K562 (cell line): ENCODE results near the gene RFX7. TPM values are rescaled to one million over a fixed set of nuclear protein-coding genes. Genes with fewer than 3 reads are reported as not detected.

Experiments
- ATAC-seq: fragments of 200-7000 bp; cut with Tn5 transposase; 3 replicates; pipeline ENCODE4 v1.9.1; 2020; ENCODE audit warnings: moderate library complexity
- BruUV-seq: library from RNA; stranded (reverse); fragments of 400-500 nt; replicated peaks from 2 replicates; lab custom pipeline; 2021; lab: Mats Ljungman, UMichigan
- CTCF ChIA-PET: fragments of 300-600 bp; formaldehyde crosslinking; extraction: SDS; loops from one replicate; lab custom pipeline; 2021; ENCODE audit warnings: low intra/inter-chr PET ratio; lab: Yijun Ruan, JAX
- POLR2A ChIA-PET: fragments of 300-600, 350-650 bp; sonication (Branson Sonifier 250); formaldehyde crosslinking; extraction: SDS; loops from one replicate; lab custom pipeline; 2021; ENCODE audit warnings: antibody characterized with exemption, inconsistent platforms; lab: Yijun Ruan, JAX
- DNase-seq, 4 experiments: peaks; one replicate each; pipeline versions ENCODE4 v3.0.0 to v3.0.0-alpha.2; 2011 to 2018; ENCODE audit warnings: low spot score in 3 of 4, mixed read lengths in 3 of 4; ENCODE audit errors: extremely low read depth in 1 of 4
- FAIRE-seq: peaks from 2 replicates; lab custom pipeline; 2011; peaks lifted over from hg19 to GRCh38; lab: Jason Lieb, UNC
- H2AFZ ChIP-seq: 2 replicates; pipeline ENCODE4 v1.6.0; 2011; ENCODE audit warnings: low read depth, low read length, control low read depth, inconsistent platforms
- H3K27ac ChIP-seq: fragments of 200-600 bp; 3 replicates; pipeline ENCODE4 v1.8.0; 2011; ENCODE audit warnings: low read depth, mild to moderate bottlenecking, control low read depth, inconsistent platforms, low read length, moderate library complexity, mixed read lengths; ENCODE audit errors: extremely low read depth
- H3K27me3 ChIP-seq, 2 experiments: fragments of 300-600 bp in 1 of 2; 2 replicates in 1 of 2; 3 replicates in 1 of 2; pipeline versions ENCODE4 v1.6.0 to v1.8.0; 2011; ENCODE audit warnings: inconsistent platforms in 2 of 2, low read length in 2 of 2, mild to moderate bottlenecking in 1 of 2, mixed read lengths in 1 of 2, moderate library complexity in 1 of 2; ENCODE audit not compliant: control insufficient read depth in 2 of 2, insufficient read depth in 2 of 2
- H3K36me3 ChIP-seq: fragments of 300-600 bp; 3 replicates; pipeline ENCODE4 v1.8.0; 2011; ENCODE audit warnings: mild to moderate bottlenecking, low read length, inconsistent platforms; ENCODE audit not compliant: control insufficient read depth, insufficient read depth
- H3K4me1 ChIP-seq, 2 experiments: fragments of 200-600 bp in 1 of 2; replicated peaks in 1 of 2; 2 replicates in 1 of 2; 3 replicates in 1 of 2; pipeline versions ENCODE4 v1.5.1 to v1.8.0; 2011; ENCODE audit warnings: inconsistent platforms in 2 of 2, low read length in 2 of 2, mild to moderate bottlenecking in 1 of 2, mixed read lengths in 1 of 2, moderate library complexity in 1 of 2; ENCODE audit not compliant: control insufficient read depth in 2 of 2, insufficient read depth in 2 of 2
- H3K4me2 ChIP-seq: 2 replicates; pipeline ENCODE4 v1.6.1; 2011; ENCODE audit warnings: low read length, control low read depth, inconsistent platforms, mixed read lengths; ENCODE audit not compliant: insufficient read depth
- H3K4me3 ChIP-seq: fragments of 200-600 bp; sonication (generic), shearing (Covaris generic); 2 replicates; pipeline ENCODE4 v1.5.1; 2016; ENCODE audit warnings: control low read depth, inconsistent platforms
- H3K79me2 ChIP-seq: fragments of 200-600 bp; 3 replicates; pipeline ENCODE4 v1.8.0; 2011; ENCODE audit warnings: low read length, inconsistent platforms; ENCODE audit not compliant: control insufficient read depth, insufficient read depth
- H3K9ac ChIP-seq, 2 experiments: 2 replicates each; pipeline versions ENCODE4 v1.6.0 to v1.6.1; 2011; ENCODE audit warnings: low read depth in 2 of 2, low read length in 2 of 2, control low read depth in 1 of 2, inconsistent platforms in 1 of 2, mild to moderate bottlenecking in 1 of 2, mixed read lengths in 1 of 2; ENCODE audit not compliant: insufficient read depth in 1 of 2
- H3K9me1 ChIP-seq: one replicate; pipeline ENCODE4 v1.6.0; 2011; ENCODE audit warnings: inconsistent platforms, mild to moderate bottlenecking, low read length, moderate library complexity; ENCODE audit not compliant: control insufficient read depth, insufficient read depth
- H3K9me3 ChIP-seq: replicated peaks from 2 replicates; pipeline ENCODE4 v1.5.1; 2011; ENCODE audit warnings: low read depth, low read length, inconsistent platforms; ENCODE audit not compliant: control insufficient read depth, insufficient read depth
- H4K20me1 ChIP-seq: replicated peaks from 2 replicates; pipeline ENCODE4 v1.6.1; 2011; ENCODE audit warnings: low read length, inconsistent platforms, mixed read lengths; ENCODE audit not compliant: control insufficient read depth, insufficient read depth
- EHMT2 ChIP-seq: fragments of 450-650 bp; IDR thresholded peaks from 2 replicates; pipeline ENCODE4 v1.6.1; 2018; ENCODE audit warnings: antibody characterized with exemption
- SMARCA4 ChIP-seq: fragments of 450-650 bp; IDR thresholded peaks from 2 replicates; pipeline ENCODE4 v1.6.1; 2016
- TSC22D4 ChIP-seq: fragments of 450-650 bp; IDR thresholded peaks from 2 replicates; pipeline ENCODE4 v1.6.1; 2016; ENCODE audit warnings: missing genetic modification characterization, missing biosample characterization, control low read depth
- WGBS: fragments of 100-300 bp; shearing (Covaris generic); methylation state at CpG from one replicate; pipeline ENCODE4 v1.1.6; 2016; ENCODE audit warnings: low coverage, mixed read lengths; ENCODE audit not compliant: insufficient coverage; ENCODE audit errors: missing lambda C conversion rate; 5-methylcytosine and 5-hydroxymethylcytosine counted together
- in situ Hi-C: fragments of 300-500 bp; cut with MboI; formaldehyde crosslinking; loops from 4 replicates; pipeline ENCODE4 v1.15.0; 2018; ENCODE audit warnings: inconsistent platforms, mixed read lengths
- intact Hi-C: fragments of 100-400 bp; cut with micrococcal nuclease; formaldehyde crosslinking; loops from 2 replicates; pipeline ENCODE4 v1.14.2; 2022
- polyA plus RNA-seq, 8 experiments: library from polyadenylated mRNA; depleted of rRNA in 4 of 8; stranded (reverse) in 5 of 8; unstranded in 3 of 8; fragments of >200 nt; fragmentation: Nextera tagmentation in 2 of 8; fragmentation: Illumina TruSeq in 1 of 8; extraction: Ambion mirVana in 2 of 8; extraction: Trizol in 1 of 8; gene quantifications; 2 replicates each; pipeline versions ENCODE4 v1.2.1 to v1.2.3, GENCODE V29; 2011 to 2014; ENCODE audit warnings: inconsistent platforms in 1 of 8, missing spikeins in 1 of 8
- total RNA-seq, 7 experiments: library from RNA; depleted of rRNA in 6 of 7; stranded (reverse); fragments of >200 nt in 6 of 7; fragmentation: Illumina TruSeq in 2 of 7; extraction: Trizol in 2 of 7; gene quantifications; 2 replicates each; pipeline versions ENCODE4 v1.2.1 to v1.2.3, GENCODE V29; 2011 to 2021; ENCODE audit warnings: low replicate concordance in 1 of 7
- TF ChIP-seq, protein P1 (sequence below), 3 experiments: IDR thresholded peaks in 2 of 3; conservative IDR thresholded peaks in 1 of 3; 2 replicates each; pipeline ENCODE4 v1.5.1; 2011 to 2012; ENCODE audit warnings: low read length in 3 of 3, mild to moderate bottlenecking in 3 of 3, control low read depth in 2 of 3, improper control_type of control experiment in 1 of 3, inconsistent platforms in 1 of 3, low read depth in 1 of 3, mixed read lengths in 1 of 3, moderate library complexity in 1 of 3; ENCODE audit not compliant: insufficient read depth in 2 of 3
- TF ChIP-seq, protein P2 (sequence below): sonication (generic); formaldehyde crosslinking; IDR thresholded peaks from 2 replicates; pipeline ENCODE4 v1.8.1; 2023; ENCODE audit warnings: mild to moderate bottlenecking, missing genetic modification reagents

Gene RFX7
- total and polyA plus RNA-seq, 9 of the 15 experiments (the other 6 are each of a cell fraction or from before 2014, with no cell fraction given): 2.4 to 17.9 (median 6.3) TPM

DNA sequence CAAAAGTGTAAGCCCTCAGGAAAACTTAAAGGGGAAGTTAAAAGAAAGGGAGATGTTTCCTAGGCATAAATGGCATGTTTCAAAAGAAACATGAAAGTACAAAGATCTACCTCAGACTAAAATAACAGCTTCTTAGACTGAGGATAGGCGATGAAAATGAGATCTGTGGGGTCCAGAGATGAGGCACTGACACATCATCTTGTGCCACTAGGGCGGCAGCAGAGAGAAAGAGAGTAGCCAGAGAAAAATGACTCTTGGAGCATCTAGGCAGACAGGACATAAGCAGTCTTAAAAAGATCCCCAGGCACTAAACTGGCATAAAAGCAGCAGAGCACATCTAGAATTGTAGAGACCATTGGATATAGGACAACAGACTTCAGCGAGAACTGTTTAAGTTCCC lies 42.5 kb upstream of the RFX7 start:
- POLR2A ChIA-PET: no interaction called here
- H2AFZ ChIP-seq: no peak overlapping the region
- no peaks in the 10 kb centered on the region for H3K4me1 ChIP-seq
- no peak overlapping the region for H3K4me3 ChIP-seq
- H3K9ac ChIP-seq: no peak overlapping the region
- no peaks in the 10 kb centered on the region for H4K20me1 ChIP-seq
- BruUV-seq: no TSS peak
- CTCF ChIA-PET: no interaction called here
- intact Hi-C loops (no loop called here), in situ Hi-C loops (no loop called here)
- no peaks in the 10 kb centered on the region for H3K79me2 ChIP-seq
- DNase-seq (peak in 3 of 4 experiments; percentile 5 to 18 (median 10)), FAIRE-seq (peak; percentile 75), ATAC-seq (peak; percentile 67; the same call in 2 of the 3 replicates)
- 27% methylated on average over 3 of the region's 3 CpGs for WGBS
- no peaks in the 10 kb centered on the region for H3K9me1 ChIP-seq
- H3K27me3 ChIP-seq: no peaks in the 10 kb centered on the region
- TF ChIP-seq SMARCA4 (no peak), EHMT2 (no peak), TSC22D4 (no peak)
- TF ChIP-seq, protein P1, sequence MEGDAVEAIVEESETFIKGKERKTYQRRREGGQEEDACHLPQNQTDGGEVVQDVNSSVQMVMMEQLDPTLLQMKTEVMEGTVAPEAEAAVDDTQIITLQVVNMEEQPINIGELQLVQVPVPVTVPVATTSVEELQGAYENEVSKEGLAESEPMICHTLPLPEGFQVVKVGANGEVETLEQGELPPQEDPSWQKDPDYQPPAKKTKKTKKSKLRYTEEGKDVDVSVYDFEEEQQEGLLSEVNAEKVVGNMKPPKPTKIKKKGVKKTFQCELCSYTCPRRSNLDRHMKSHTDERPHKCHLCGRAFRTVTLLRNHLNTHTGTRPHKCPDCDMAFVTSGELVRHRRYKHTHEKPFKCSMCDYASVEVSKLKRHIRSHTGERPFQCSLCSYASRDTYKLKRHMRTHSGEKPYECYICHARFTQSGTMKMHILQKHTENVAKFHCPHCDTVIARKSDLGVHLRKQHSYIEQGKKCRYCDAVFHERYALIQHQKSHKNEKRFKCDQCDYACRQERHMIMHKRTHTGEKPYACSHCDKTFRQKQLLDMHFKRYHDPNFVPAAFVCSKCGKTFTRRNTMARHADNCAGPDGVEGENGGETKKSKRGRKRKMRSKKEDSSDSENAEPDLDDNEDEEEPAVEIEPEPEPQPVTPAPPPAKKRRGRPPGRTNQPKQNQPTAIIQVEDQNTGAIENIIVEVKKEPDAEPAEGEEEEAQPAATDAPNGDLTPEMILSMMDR (IDR thresholded peaks at IDR 0.05 in 2 of 3, conservative IDR thresholded peaks at IDR 0.05 in 1 of 3; ENCODE audit: insufficient read depth in 2 of 3, low read depth in 1 of 3, low read length in 3 of 3): peak; percentile 32 to 55 (median 35); a peak in 5 of 6 replicates
- TF ChIP-seq, protein P2, sequence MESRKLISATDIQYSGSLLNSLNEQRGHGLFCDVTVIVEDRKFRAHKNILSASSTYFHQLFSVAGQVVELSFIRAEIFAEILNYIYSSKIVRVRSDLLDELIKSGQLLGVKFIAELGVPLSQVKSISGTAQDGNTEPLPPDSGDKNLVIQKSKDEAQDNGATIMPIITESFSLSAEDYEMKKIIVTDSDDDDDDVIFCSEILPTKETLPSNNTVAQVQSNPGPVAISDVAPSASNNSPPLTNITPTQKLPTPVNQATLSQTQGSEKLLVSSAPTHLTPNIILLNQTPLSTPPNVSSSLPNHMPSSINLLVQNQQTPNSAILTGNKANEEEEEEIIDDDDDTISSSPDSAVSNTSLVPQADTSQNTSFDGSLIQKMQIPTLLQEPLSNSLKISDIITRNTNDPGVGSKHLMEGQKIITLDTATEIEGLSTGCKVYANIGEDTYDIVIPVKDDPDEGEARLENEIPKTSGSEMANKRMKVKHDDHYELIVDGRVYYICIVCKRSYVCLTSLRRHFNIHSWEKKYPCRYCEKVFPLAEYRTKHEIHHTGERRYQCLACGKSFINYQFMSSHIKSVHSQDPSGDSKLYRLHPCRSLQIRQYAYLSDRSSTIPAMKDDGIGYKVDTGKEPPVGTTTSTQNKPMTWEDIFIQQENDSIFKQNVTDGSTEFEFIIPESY (CRISPR knock-in tag): no peak
- H3K4me2 ChIP-seq: no peak overlapping the region
- no peaks in the 10 kb centered on the region for H3K9me3 ChIP-seq
- H3K27ac ChIP-seq: no peak overlapping the region
- no peaks in the 10 kb centered on the region for H3K36me3 ChIP-seq
